Caco-2 (cell line): ENCODE data around the gene PHYHIPL. TPM values are rescaled to one million over a fixed set of nuclear protein-coding genes. Genes with fewer than 3 reads are reported as not detected.

ENCODE experiments used
- BruUV-seq: library from RNA; stranded (reverse); fragments of 400-500 nt; replicated peaks from 2 replicates; lab custom pipeline; 2021; lab: Mats Ljungman, UMichigan
- CTCF ChIA-PET: fragments of 300-600 bp; sonication (Branson Sonifier 250); formaldehyde crosslinking; loops from one replicate; lab custom pipeline; 2022; ENCODE audit warnings: antibody characterized with exemption; lab: Charles Lee
- POLR2A ChIA-PET: fragments of 300-600 bp; sonication (Branson Sonifier 250); formaldehyde crosslinking; loops from one replicate; lab custom pipeline; 2022; ENCODE audit warnings: antibody characterized with exemption; lab: Charles Lee
- DNase-seq, 2 experiments: peaks; one replicate each; pipeline versions ENCODE4 v3.0.0 to v3.0.0-alpha.2; 2020 to 2022
- H3K27me3 ChIP-seq: replicated peaks from 2 replicates; pipeline ENCODE4 v1.6.0; 2011; ENCODE audit warnings: low read length; ENCODE audit not compliant: control insufficient read depth, insufficient read depth
- H3K36me3 ChIP-seq: 2 replicates; pipeline ENCODE4 v1.5.1; 2011; ENCODE audit warnings: low read length; ENCODE audit not compliant: control insufficient read depth, insufficient read depth
- H3K4me1 ChIP-seq: fragments of 250-450 bp; sonication (Bioruptor Pico); 2 replicates; pipeline ENCODE4 v1.5.1; 2020; ENCODE audit warnings: mild to moderate bottlenecking
- H3K4me3 ChIP-seq: 2 replicates; pipeline ENCODE4 v1.5.1; 2011; ENCODE audit warnings: low read depth, mild to moderate bottlenecking, control low read depth, low read length
- H3K9me3 ChIP-seq: fragments of 250-450 bp; sonication (Bioruptor Pico); 2 replicates; pipeline ENCODE4 v1.5.1; 2020; ENCODE audit warnings: mild to moderate bottlenecking, moderate library complexity
- H3K27ac Mint-ChIP-seq: one replicate; pipeline ENCODE4 v1.8.0; 2022; ENCODE audit warnings: mixed read lengths; ENCODE audit not compliant: unreplicated experiment
- H3K27me3 Mint-ChIP-seq: one replicate; pipeline ENCODE4 v1.8.0; 2022; ENCODE audit warnings: mixed read lengths; ENCODE audit not compliant: insufficient read depth, unreplicated experiment
- H3K36me3 Mint-ChIP-seq: one replicate; pipeline ENCODE4 v1.8.0; 2022; ENCODE audit warnings: mild to moderate bottlenecking, mixed read lengths; ENCODE audit not compliant: insufficient read depth, unreplicated experiment
- H3K4me1 Mint-ChIP-seq: one replicate; pipeline ENCODE4 v1.8.0; 2022; ENCODE audit warnings: low read depth, mixed read lengths; ENCODE audit not compliant: unreplicated experiment
- H3K4me3 Mint-ChIP-seq: one replicate; pipeline ENCODE4 v1.8.0; 2022; ENCODE audit warnings: mild to moderate bottlenecking, moderate library complexity, mixed read lengths; ENCODE audit not compliant: unreplicated experiment
- H3K9me3 Mint-ChIP-seq: one replicate; pipeline ENCODE4 v1.8.0; 2022; ENCODE audit warnings: mixed read lengths; ENCODE audit not compliant: unreplicated experiment
- CTCF ChIP-seq, 2 experiments: fragments of 200-600 bp in 1 of 2; IDR thresholded peaks; 1 replicate in 1 of 2; 2 replicates in 1 of 2; pipeline versions ENCODE4 v1.5.1 to v1.8.0; 2011 to 2022; ENCODE audit warnings: antibody characterized with exemption in 1 of 2, control low read depth in 1 of 2, inconsistent platforms in 1 of 2, low read depth in 1 of 2, low read length in 1 of 2, mild to moderate bottlenecking in 1 of 2, moderate library complexity in 1 of 2; ENCODE audit not compliant: insufficient read depth in 1 of 2, severe bottlenecking in 1 of 2, unreplicated experiment in 1 of 2
- intact Hi-C: fragments of 100-400 bp; cut with micrococcal nuclease; formaldehyde crosslinking; loops from one replicate; pipeline ENCODE4 v1.10.0; 2022; ENCODE audit not compliant: unreplicated experiment
- total RNA-seq: library from RNA; stranded (reverse); gene quantifications from 2 replicates; pipeline ENCODE4 v1.2.3, GENCODE V29; 2022

Gene PHYHIPL
- total RNA-seq, 1 experiment from 2014 or later, result 48.1 TPM

DNA sequence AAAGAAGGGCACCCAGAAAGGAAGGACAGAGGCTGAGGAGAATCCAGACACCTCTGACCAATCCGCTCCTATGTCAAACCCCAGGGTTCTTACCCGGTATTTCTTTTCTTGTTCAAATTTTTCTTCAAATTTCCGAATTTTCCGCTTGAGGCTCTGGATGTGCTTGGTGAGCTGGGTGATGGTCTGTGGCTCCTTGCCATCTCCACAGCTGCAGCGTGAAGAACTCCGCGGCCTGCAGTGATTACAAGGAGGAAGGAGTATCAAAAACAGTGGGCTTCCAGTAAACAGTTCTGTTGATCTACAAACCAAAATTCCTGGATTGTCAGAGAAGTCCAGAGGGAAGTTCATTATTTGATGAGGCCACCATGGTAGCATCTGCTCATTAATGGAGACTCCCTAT is 92.0 kb downstream of the PHYHIPL start:
- POLR2A ChIA-PET, result no interaction called here
- no peaks in the 10 kb centered on the region; the same call in none of the 2 replicates for H3K27me3 ChIP-seq
- no TSS peak for BruUV-seq

DNA sequence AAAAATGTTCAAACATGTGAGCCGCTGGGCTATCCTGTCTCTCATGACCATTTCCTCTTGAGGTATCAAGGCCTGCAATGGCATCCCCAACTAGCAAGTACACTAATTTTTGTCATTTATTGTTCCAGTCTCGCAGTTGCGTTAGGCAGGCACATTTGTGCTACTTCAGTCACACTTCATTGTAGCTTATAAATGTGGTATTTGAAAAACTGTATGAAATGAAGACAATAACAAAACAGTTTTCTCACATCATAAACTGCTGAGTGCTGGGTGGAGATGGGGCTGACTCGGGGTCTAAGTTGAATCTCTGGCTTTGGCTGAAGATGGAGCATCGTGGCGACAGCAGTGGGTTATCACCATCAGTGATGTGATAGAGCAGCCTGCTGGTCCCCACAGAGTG is 93.2 kb downstream of the PHYHIPL start:
- Mint-ChIP-seq H3K27ac (no peak overlapping the region), H3K36me3 (no peaks in the 10 kb centered on the region), H3K4me1 (no peaks in the 10 kb centered on the region), H3K27me3 (peaks cover 12% of the 10 kb centered on the region), H3K4me3 (no peak overlapping the region), H3K9me3 (no peaks in the 10 kb centered on the region)
- intact Hi-C loops, result no loop called here
- H3K36me3 ChIP-seq, result no peaks in the 10 kb centered on the region
- no peak for TF ChIP-seq CTCF (IDR thresholded peaks at IDR 0.05; ENCODE audit: insufficient read depth in 1 of 2, low read depth in 1 of 2, low read length in 1 of 2, severe bottlenecking in 1 of 2, unreplicated experiment in 1 of 2)
- no TSS peak for BruUV-seq
- ChIA-PET POLR2A (no interaction called here), CTCF (no interaction called here)
- no peaks in the 10 kb centered on the region for H3K4me1 ChIP-seq
- no peaks in the 10 kb centered on the region for H3K9me3 ChIP-seq
- H3K4me3 ChIP-seq, result no peak overlapping the region
- no peaks in the 10 kb centered on the region; the same call in none of the 2 replicates for H3K27me3 ChIP-seq
- DNase-seq, result no peak

More for the DNA sequence above, 92.0 kb downstream of the PHYHIPL start:
- intact Hi-C loops, result no loop called here
- H3K9me3 ChIP-seq, result no peaks in the 10 kb centered on the region
- no peak for TF ChIP-seq CTCF (IDR thresholded peaks at IDR 0.05; ENCODE audit: insufficient read depth in 1 of 2, low read depth in 1 of 2, low read length in 1 of 2, severe bottlenecking in 1 of 2, unreplicated experiment in 1 of 2)
- no peak overlapping the region for H3K4me3 ChIP-seq
- H3K36me3 ChIP-seq, result no peaks in the 10 kb centered on the region
- H3K4me3 Mint-ChIP-seq, result no peak overlapping the region
- no peaks in the 10 kb centered on the region for H3K36me3 Mint-ChIP-seq
- no peaks in the 10 kb centered on the region for H3K4me1 ChIP-seq
- H3K9me3 Mint-ChIP-seq, result no peaks in the 10 kb centered on the region
- CTCF ChIA-PET, result no interaction called here
- H3K4me1 Mint-ChIP-seq, result no peaks in the 10 kb centered on the region
- DNase-seq, result no peak
- H3K27ac Mint-ChIP-seq, result no peak overlapping the region
- peaks cover 12% of the 10 kb centered on the region for H3K27me3 Mint-ChIP-seq

GRCh38 chr10:59270492-59270891 is 94.0 kb downstream of the PHYHIPL start:
- intact Hi-C loops, result no loop called here
- no TSS peak for BruUV-seq
- Histone ChIP-seq H3K9me3 (no peaks in the 10 kb centered on the region), H3K4me1 (no peaks in the 10 kb centered on the region), H3K36me3 (no peaks in the 10 kb centered on the region), H3K27me3 (no peaks in the 10 kb centered on the region; the same call in none of the 2 replicates), H3K4me3 (no peak overlapping the region)
- no peak for TF ChIP-seq CTCF (IDR thresholded peaks at IDR 0.05; ENCODE audit: insufficient read depth in 1 of 2, low read depth in 1 of 2, low read length in 1 of 2, severe bottlenecking in 1 of 2, unreplicated experiment in 1 of 2)
- H3K27ac Mint-ChIP-seq, result no peak overlapping the region
- DNase-seq, result no peak
- no peaks in the 10 kb centered on the region for H3K36me3 Mint-ChIP-seq
- ChIA-PET POLR2A (no interaction called here), CTCF (no interaction called here)
- H3K27me3 Mint-ChIP-seq, result peaks cover 12% of the 10 kb centered on the region
- no peak overlapping the region for H3K4me3 Mint-ChIP-seq
- H3K9me3 Mint-ChIP-seq, result no peaks in the 10 kb centered on the region
- H3K4me1 Mint-ChIP-seq, result no peaks in the 10 kb centered on the region
